Neural progenitor cell (in vitro differentiated cells): ENCODE measurements around the gene ACOT4. TPM values are rescaled to one million over a fixed set of nuclear protein-coding genes. Genes with fewer than 3 reads are reported as not detected.

Source experiments
- DNase-seq: peaks from one replicate; pipeline ENCODE4 v3.0.0-alpha.2; 2016; ENCODE audit warnings: low spot score
- H2AFZ ChIP-seq: fragments of 200-600 bp; sonication (generic); replicated peaks from 2 replicates; pipeline ENCODE4 v1.6.1; 2016; ENCODE audit warnings: antibody characterized with exemption
- H3F3A ChIP-seq: fragments of 200-600 bp; sonication (generic); 2 replicates; pipeline ENCODE4 v1.6.1; 2016; ENCODE audit warnings: antibody characterized with exemption, low read depth
- H3K27ac ChIP-seq: fragments of 200-600 bp; sonication (generic); 2 replicates; pipeline ENCODE4 v1.5.1; 2016; ENCODE audit warnings: mild to moderate bottlenecking
- H3K27me3 ChIP-seq: fragments of 200-600 bp; sonication (generic); 2 replicates; pipeline ENCODE4 v1.6.1; 2016; ENCODE audit warnings: mild to moderate bottlenecking, moderate library complexity
- H3K36me3 ChIP-seq: fragments of 200-600 bp; sonication (generic); 2 replicates; pipeline ENCODE4 v1.5.1; 2016
- H3K4me1 ChIP-seq: fragments of 200-600 bp; sonication (generic); 2 replicates; pipeline ENCODE4 v1.6.1; 2016; ENCODE audit warnings: mixed run types
- H3K4me2 ChIP-seq: fragments of 200-600 bp; sonication (generic); 2 replicates; pipeline ENCODE4 v1.6.1; 2016
- H3K4me3 ChIP-seq: fragments of 200-600 bp; sonication (generic); 2 replicates; pipeline ENCODE4 v1.5.1; 2016
- H3K79me2 ChIP-seq: fragments of 200-600 bp; sonication (generic); 2 replicates; pipeline ENCODE4 v1.6.1; 2016; ENCODE audit warnings: low read depth
- H3K9ac ChIP-seq: fragments of 200-600 bp; sonication (generic); 2 replicates; pipeline ENCODE4 v1.6.1; 2016
- H3K9me3 ChIP-seq: fragments of 200-600 bp; sonication (generic); 2 replicates; pipeline ENCODE4 v1.5.1; 2016; ENCODE audit warnings: low read depth
- H4K20me1 ChIP-seq: fragments of 200-600 bp; sonication (generic); 2 replicates; pipeline ENCODE4 v1.6.1; 2016; ENCODE audit warnings: low read depth
- H3K27ac Mint-ChIP-seq: 3 replicates; pipeline ENCODE4 v1.8.0; 2021; ENCODE audit warnings: mixed read lengths
- H3K27me3 Mint-ChIP-seq: 2 replicates; pipeline ENCODE4 v1.8.0; 2022; ENCODE audit warnings: low read depth, mild to moderate bottlenecking, inconsistent platforms, moderate library complexity, mixed read lengths; ENCODE audit not compliant: insufficient read depth
- H3K36me3 Mint-ChIP-seq: 3 replicates; pipeline ENCODE4 v1.8.0; 2021; ENCODE audit warnings: mixed read lengths
- H3K4me1 Mint-ChIP-seq: 3 replicates; pipeline ENCODE4 v1.8.0; 2021; ENCODE audit warnings: mixed read lengths
- H3K4me3 Mint-ChIP-seq: 3 replicates; pipeline ENCODE4 v1.8.0; 2021; ENCODE audit warnings: mild to moderate bottlenecking, moderate library complexity, mixed read lengths
- H3K9me3 Mint-ChIP-seq: 3 replicates; pipeline ENCODE4 v1.8.0; 2020; ENCODE audit warnings: mixed read lengths
- EZH2 ChIP-seq: fragments of 200-600 bp; sonication (generic); IDR thresholded peaks from 2 replicates; pipeline ENCODE4 v1.6.1; 2017; ENCODE audit warnings: antibody characterized with exemption, mild to moderate bottlenecking, moderate library complexity
- EZH2phosphoT487 ChIP-seq: fragments of 200-600 bp; sonication (generic); IDR thresholded peaks from 2 replicates; pipeline ENCODE4 v1.6.1; 2017; ENCODE audit warnings: antibody characterized with exemption
- total RNA-seq: library from RNA; depleted of rRNA; stranded (reverse); fragments of >200 nt; gene quantifications from 2 replicates; pipeline ENCODE4 v1.2.3, GENCODE V29; 2015; ENCODE audit warnings: low replicate concordance
- TF ChIP-seq, protein P1 (sequence below): fragments of 200-600 bp; sonication (generic); IDR thresholded peaks from 2 replicates; pipeline ENCODE4 v1.5.1; 2017; ENCODE audit warnings: antibody characterized with exemption, mild to moderate bottlenecking

ACOT4 gene
- total RNA-seq, 1 donor from 2014 or later: not detected

GRCh38 chr14:73637830-73638229, 46.2 kb downstream of the ACOT4 start:
- Histone ChIP-seq H3K9me3 (no peaks in the 10 kb centered on the region), H3K36me3 (no peaks in the 10 kb centered on the region), H4K20me1 (no peaks in the 10 kb centered on the region), H2AFZ (no peak overlapping the region), H3K4me3 (no peak overlapping the region), H3K27me3 (peaks cover 36% of the 10 kb centered on the region), H3K79me2 (no peaks in the 10 kb centered on the region), H3F3A (peaks cover 16% of the 10 kb centered on the region), H3K4me1 (peaks cover 4% of the 10 kb centered on the region), H3K9ac (no peak overlapping the region), H3K4me2 (no peak overlapping the region), H3K27ac (no peak overlapping the region)
- Mint-ChIP-seq H3K4me3 (no peak overlapping the region), H3K36me3 (no peaks in the 10 kb centered on the region), H3K27me3 (peaks cover 6% of the 10 kb centered on the region), H3K27ac (no peak overlapping the region), H3K9me3 (no peaks in the 10 kb centered on the region), H3K4me1 (peaks cover 4% of the 10 kb centered on the region)
- DNase-seq: no peak
- TF ChIP-seq, protein P1, sequence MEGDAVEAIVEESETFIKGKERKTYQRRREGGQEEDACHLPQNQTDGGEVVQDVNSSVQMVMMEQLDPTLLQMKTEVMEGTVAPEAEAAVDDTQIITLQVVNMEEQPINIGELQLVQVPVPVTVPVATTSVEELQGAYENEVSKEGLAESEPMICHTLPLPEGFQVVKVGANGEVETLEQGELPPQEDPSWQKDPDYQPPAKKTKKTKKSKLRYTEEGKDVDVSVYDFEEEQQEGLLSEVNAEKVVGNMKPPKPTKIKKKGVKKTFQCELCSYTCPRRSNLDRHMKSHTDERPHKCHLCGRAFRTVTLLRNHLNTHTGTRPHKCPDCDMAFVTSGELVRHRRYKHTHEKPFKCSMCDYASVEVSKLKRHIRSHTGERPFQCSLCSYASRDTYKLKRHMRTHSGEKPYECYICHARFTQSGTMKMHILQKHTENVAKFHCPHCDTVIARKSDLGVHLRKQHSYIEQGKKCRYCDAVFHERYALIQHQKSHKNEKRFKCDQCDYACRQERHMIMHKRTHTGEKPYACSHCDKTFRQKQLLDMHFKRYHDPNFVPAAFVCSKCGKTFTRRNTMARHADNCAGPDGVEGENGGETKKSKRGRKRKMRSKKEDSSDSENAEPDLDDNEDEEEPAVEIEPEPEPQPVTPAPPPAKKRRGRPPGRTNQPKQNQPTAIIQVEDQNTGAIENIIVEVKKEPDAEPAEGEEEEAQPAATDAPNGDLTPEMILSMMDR: no peak
- TF ChIP-seq EZH2phosphoT487 (no peak), EZH2 (no peak)

GRCh38 chr14:73640796-73641365, 49.2 kb downstream of the ACOT4 start:
- H3K4me1 Mint-ChIP-seq: peaks cover 22% of the 10 kb centered on the region

GRCh38 chr14:73644531-73645247, 53.0 kb downstream of the ACOT4 start, which contains the start of gene DNAL1:
Gene DNAL1 (plus strand): TSS chr14:73644986. CDS start chr14:73645040, 54 bp downstream.
- H3K4me1 ChIP-seq: peaks cover 6% of the 10 kb centered on the region
- DNase-seq: peak; percentile 97
- Mint-ChIP-seq H3K27ac (peak within 1 kb of the TSS; percentile 89), H3K27me3 (peaks cover 5% of the 10 kb centered on the region), H3K4me3 (peak within 1 kb of the TSS; percentile 97), H3K36me3 (no peaks in the 10 kb centered on the region), H3K4me1 (peaks cover 24% of the 10 kb centered on the region), H3K9me3 (no peaks in the 10 kb centered on the region)
- H3K9me3 ChIP-seq: no peaks in the 10 kb centered on the region
- peaks cover 10% of the 10 kb centered on the region for H3K79me2 ChIP-seq
- peak within 1 kb of the TSS; percentile 74 for H3K27ac ChIP-seq
- TF ChIP-seq EZH2phosphoT487 (no peak), EZH2 (peak; percentile 53)
- H4K20me1 ChIP-seq: no peaks in the 10 kb centered on the region
- H3K4me3 ChIP-seq: peak within 1 kb of the TSS; percentile 87
- peak within 1 kb of the TSS; percentile 91 for H2AFZ ChIP-seq
- H3F3A ChIP-seq: peaks cover 14% of the 10 kb centered on the region
- H3K27me3 ChIP-seq: no peaks in the 10 kb centered on the region
- no peak within 1 kb of the TSS for H3K9ac ChIP-seq
- peak within 1 kb of the TSS; percentile 89 for H3K4me2 ChIP-seq
- H3K36me3 ChIP-seq: no peaks in the 10 kb centered on the region

More at GRCh38 chr14:73640796-73641365, 49.2 kb downstream of the ACOT4 start:
- DNase-seq: no peak
- H3K27me3 ChIP-seq: peaks cover 5% of the 10 kb centered on the region
- no peak overlapping the region for H3K9ac ChIP-seq
- H3K4me3 ChIP-seq: no peak overlapping the region
- H3K79me2 ChIP-seq: peaks cover 10% of the 10 kb centered on the region
- H3K4me3 Mint-ChIP-seq: no peak overlapping the region
- no peak overlapping the region for H3K27ac Mint-ChIP-seq
- H3K36me3 ChIP-seq: no peaks in the 10 kb centered on the region
- H3K36me3 Mint-ChIP-seq: no peaks in the 10 kb centered on the region
- TF ChIP-seq, protein P1: no peak
- TF ChIP-seq EZH2 (no peak), EZH2phosphoT487 (no peak)
- peaks cover 14% of the 10 kb centered on the region for H3F3A ChIP-seq
- no peak overlapping the region for H2AFZ ChIP-seq
- H3K4me1 ChIP-seq: peaks cover 6% of the 10 kb centered on the region
- no peaks in the 10 kb centered on the region for H3K9me3 Mint-ChIP-seq
- peaks cover 3% of the 10 kb centered on the region for H3K27me3 Mint-ChIP-seq
- H3K4me2 ChIP-seq: no peak overlapping the region
- H3K9me3 ChIP-seq: no peaks in the 10 kb centered on the region
- H4K20me1 ChIP-seq: no peaks in the 10 kb centered on the region
- H3K27ac ChIP-seq: no peak overlapping the region

DNA sequence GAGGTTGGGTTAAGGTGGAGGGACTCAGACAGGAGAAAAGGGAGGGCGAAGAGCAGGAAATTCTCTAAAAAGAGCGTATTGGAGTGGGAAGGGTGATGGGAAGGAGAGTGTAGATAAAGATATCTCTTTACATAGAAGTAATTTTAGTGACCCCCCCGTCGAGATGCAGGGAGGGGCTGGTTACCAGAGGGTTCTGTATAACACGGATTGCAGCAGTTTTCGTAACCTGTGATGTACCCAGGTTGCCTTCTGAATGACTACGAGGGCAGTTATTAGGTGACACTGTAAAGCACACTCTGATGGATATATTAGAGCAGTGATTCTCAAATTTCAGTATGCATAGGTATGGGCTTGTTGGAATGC, 53.6 kb downstream of the ACOT4 start:
- H3K27ac Mint-ChIP-seq: peak overlapping the region; percentile 58
- Histone ChIP-seq H3K9me3 (no peaks in the 10 kb centered on the region), H3K4me3 (peak overlapping the region; percentile 87), H3K9ac (no peak overlapping the region), H3F3A (peaks cover 14% of the 10 kb centered on the region), H3K79me2 (peaks cover 14% of the 10 kb centered on the region), H3K4me2 (peak overlapping the region; percentile 89), H2AFZ (peak overlapping the region; percentile 91), H4K20me1 (no peaks in the 10 kb centered on the region), H3K27ac (no peak overlapping the region), H3K36me3 (no peaks in the 10 kb centered on the region), H3K4me1 (peaks cover 6% of the 10 kb centered on the region), H3K27me3 (no peaks in the 10 kb centered on the region)
- no peaks in the 10 kb centered on the region for H3K9me3 Mint-ChIP-seq
- peaks cover 1% of the 10 kb centered on the region for H3K36me3 Mint-ChIP-seq
- H3K4me3 Mint-ChIP-seq: peak overlapping the region; percentile 97
- TF ChIP-seq EZH2phosphoT487: no peak
- TF ChIP-seq EZH2: no peak
- TF ChIP-seq, protein P1: no peak
- no peak for DNase-seq
- H3K27me3 Mint-ChIP-seq: peaks cover 5% of the 10 kb centered on the region
- H3K4me1 Mint-ChIP-seq: peaks cover 24% of the 10 kb centered on the region
